Body of pancreas (tissue), 4 donors: ENCODE measurements around the gene TTC9C.
"Not testable (repeated sequence)": the region's sequence is repeated elsewhere in the genome, so short reads cannot be mapped to it uniquely, and the experiment has no call there.

Experiments
- CTCF ChIP-seq, 7 experiments: fragments of 450-650 bp in 4 of 7; fragments of 200-600 bp in 3 of 7; sonication (generic) in 3 of 7; IDR thresholded peaks; one replicate each; pipeline ENCODE4 v1.5.1; 2016 to 2019; ENCODE audit warnings: antibody characterized with exemption in 7 of 7
- POLR2A ChIP-seq, 3 donors: fragments of 450-650 bp; IDR thresholded peaks; one replicate each; pipeline ENCODE4 v1.6.1; 2016; ENCODE audit warnings: antibody characterized with exemption in 3 of 3, mild to moderate bottlenecking in 2 of 3

- not testable (repeated sequence) for TF ChIP-seq CTCF, POLR2A (IDR thresholded peaks at IDR 0.05)
Observed at GRCh38 chr11:62730076-62730475, 1.8 kb downstream of the TTC9C start.
